ENCODE measurements around the gene CAMK2B. TPM values are rescaled to one million over a fixed set of nuclear protein-coding genes. Genes with fewer than 3 reads are reported as not detected.
A peak's percentile ranks its signal among the peaks of the same experiment; 100 is the strongest.

Gene CAMK2B
- total RNA-seq, 1 experiment from 2014 or later: 2.0 TPM

GRCh38 chr7:44259547-44260457 is 65.6 kb downstream of the CAMK2B start:
- Histone ChIP-seq H3K4me3 (no peak overlapping the region), H3K36me3 (no peaks in the 10 kb centered on the region), H3K27me3 (no peaks in the 10 kb centered on the region), H3K9me3 (no peaks in the 10 kb centered on the region)
- peak; percentile 93 for DNase-seq

- Histone ChIP-seq H3K36me3 (no peaks in the 10 kb centered on the region), H3K27me3 (no peaks in the 10 kb centered on the region), H3K9me3 (no peaks in the 10 kb centered on the region)
Observed at GRCh38 chr7:44258865-44259546, 66.4 kb downstream of the CAMK2B start.

GRCh38 chr7:44258423-44258760 is 67.0 kb downstream of the CAMK2B start:
- no peak for DNase-seq
- no peaks in the 10 kb centered on the region for H3K36me3 ChIP-seq
- no peaks in the 10 kb centered on the region for H3K27me3 ChIP-seq
- no peak overlapping the region for H3K4me3 ChIP-seq
- no peaks in the 10 kb centered on the region for H3K9me3 ChIP-seq

More at GRCh38 chr7:44258865-44259546, 66.4 kb downstream of the CAMK2B start:
- no peak overlapping the region for H3K4me3 ChIP-seq
- DNase-seq: no peak

GRCh38 chr7:44257618-44258422 is 67.6 kb downstream of the CAMK2B start:
- peak; percentile 98 for DNase-seq
- Histone ChIP-seq H3K36me3 (no peaks in the 10 kb centered on the region), H3K4me3 (no peak overlapping the region), H3K27me3 (no peaks in the 10 kb centered on the region), H3K9me3 (no peaks in the 10 kb centered on the region)

GRCh38 chr7:44257213-44257612 is 68.2 kb downstream of the CAMK2B start:
- Histone ChIP-seq H3K4me3 (no peak overlapping the region), H3K9me3 (no peaks in the 10 kb centered on the region), H3K27me3 (no peaks in the 10 kb centered on the region), H3K36me3 (no peaks in the 10 kb centered on the region)
- DNase-seq: no peak

- no peaks in the 10 kb centered on the region for H3K9me3 ChIP-seq
- DNase-seq: no peak
- no peaks in the 10 kb centered on the region for H3K36me3 ChIP-seq
- no peaks in the 10 kb centered on the region for H3K27me3 ChIP-seq
- H3K4me3 ChIP-seq: no peak overlapping the region
Observed at GRCh38 chr7:44256459-44256858, 68.9 kb downstream of the CAMK2B start.

GRCh38 chr7:44251881-44252280 is 73.5 kb downstream of the CAMK2B start:
- no peaks in the 10 kb centered on the region for H3K9me3 ChIP-seq
- no peaks in the 10 kb centered on the region for H3K27me3 ChIP-seq
- H3K36me3 ChIP-seq: no peaks in the 10 kb centered on the region
- DNase-seq: no peak
- H3K4me3 ChIP-seq: no peak overlapping the region

GRCh38 chr7:44251269-44251668 is 74.1 kb downstream of the CAMK2B start:
- no peaks in the 10 kb centered on the region for H3K27me3 ChIP-seq
- H3K36me3 ChIP-seq: no peaks in the 10 kb centered on the region
- no peaks in the 10 kb centered on the region for H3K9me3 ChIP-seq
- DNase-seq: no peak
- no peak overlapping the region for H3K4me3 ChIP-seq

GRCh38 chr7:44249639-44250234 is 75.7 kb downstream of the CAMK2B start:
- Histone ChIP-seq H3K9me3 (no peaks in the 10 kb centered on the region), H3K27me3 (no peaks in the 10 kb centered on the region), H3K36me3 (no peaks in the 10 kb centered on the region), H3K4me3 (no peak overlapping the region)
- no peak for DNase-seq

GRCh38 chr7:44247868-44248651 is 77.3 kb downstream of the CAMK2B start:
- Histone ChIP-seq H3K36me3 (no peaks in the 10 kb centered on the region), H3K27me3 (no peaks in the 10 kb centered on the region), H3K9me3 (no peaks in the 10 kb centered on the region), H3K4me3 (no peak overlapping the region)
- no peak for DNase-seq

- H3K9me3 ChIP-seq: no peaks in the 10 kb centered on the region
- H3K4me3 ChIP-seq: no peak overlapping the region
- no peaks in the 10 kb centered on the region for H3K27me3 ChIP-seq
- no peak for DNase-seq
- H3K36me3 ChIP-seq: no peaks in the 10 kb centered on the region
Observed at GRCh38 chr7:44246396-44247113, 78.8 kb downstream of the CAMK2B start.

GRCh38 chr7:44244282-44244681 is 81.1 kb downstream of the CAMK2B start:
- Histone ChIP-seq H3K27me3 (no peaks in the 10 kb centered on the region), H3K4me3 (no peak overlapping the region), H3K9me3 (no peaks in the 10 kb centered on the region), H3K36me3 (no peaks in the 10 kb centered on the region)
- no peak for DNase-seq

- Histone ChIP-seq H3K36me3 (no peaks in the 10 kb centered on the region), H3K27me3 (no peaks in the 10 kb centered on the region), H3K9me3 (no peaks in the 10 kb centered on the region), H3K4me3 (no peak overlapping the region)
- DNase-seq: no peak
Observed at GRCh38 chr7:44242091-44242490, 83.3 kb downstream of the CAMK2B start.

- Histone ChIP-seq H3K4me3 (no peak overlapping the region), H3K9me3 (no peaks in the 10 kb centered on the region), H3K36me3 (no peaks in the 10 kb centered on the region), H3K27me3 (no peaks in the 10 kb centered on the region)
- peak; percentile 68 for DNase-seq
Observed at GRCh38 chr7:44240983-44241510, 84.3 kb downstream of the CAMK2B start.

- H3K36me3 ChIP-seq: no peaks in the 10 kb centered on the region
- no peaks in the 10 kb centered on the region for H3K9me3 ChIP-seq
- DNase-seq: no peak
- H3K4me3 ChIP-seq: no peak overlapping the region
- no peaks in the 10 kb centered on the region for H3K27me3 ChIP-seq
Observed at GRCh38 chr7:44240376-44240775, 85.0 kb downstream of the CAMK2B start.

All from MG63 (cell line).